Stimulated activated naive CD8-positive, alpha-beta T cell treated with anti-CD3 and anti-CD28 coated beads, Interleukin-15, amount 100 ng/mL, for 72 hours (primary cell): ENCODE measurements around the gene NDRG2.

Experiments used
- ATAC-seq: fragments of 150-1000 bp; cut with Tn5 transposase; 2 replicates; pipeline ENCODE4 v1.10.0; 2021; ENCODE audit warnings: mild to moderate bottlenecking, moderate library complexity
- DNase-seq, 2 donors: peaks; one replicate each; pipeline ENCODE4 v3.0.0; 2021 to 2022
- H3K27ac Mint-ChIP-seq, 2 donors: one replicate each; pipeline ENCODE4 v1.8.0; 2022; ENCODE audit warnings: mild to moderate bottlenecking in 2 of 2, mixed read lengths in 2 of 2, moderate library complexity in 2 of 2
- H3K27me3 Mint-ChIP-seq: one replicate; pipeline ENCODE4 v1.8.0; 2022; ENCODE audit warnings: mixed read lengths
- H3K4me1 Mint-ChIP-seq: one replicate; pipeline ENCODE4 v1.8.0; 2022; ENCODE audit warnings: mild to moderate bottlenecking, mixed read lengths
- H3K4me3 Mint-ChIP-seq, 2 donors: one replicate each; pipeline ENCODE4 v1.8.0; 2022; ENCODE audit warnings: mild to moderate bottlenecking in 2 of 2, mixed read lengths in 2 of 2, moderate library complexity in 1 of 2
- H3K9me3 Mint-ChIP-seq, 2 donors: one replicate each; pipeline ENCODE4 v1.8.0; 2022; ENCODE audit warnings: mixed read lengths in 2 of 2

The NDRG2 gene

GRCh38 chr14:20982646-20983369 lies 42.1 kb downstream of the NDRG2 start:
- Mint-ChIP-seq H3K27ac (peak overlapping the region in 1 of 2 donors; percentile 21), H3K4me1 (peaks cover 8% of the 10 kb centered on the region), H3K4me3 (no peak overlapping the region), H3K27me3 (peaks cover 9% of the 10 kb centered on the region), H3K9me3 (no peaks in the 10 kb centered on the region)
- ATAC-seq (no peak), DNase-seq (no peak)

- ATAC-seq (no peak), DNase-seq (no peak)
- peaks cover 9% of the 10 kb centered on the region for H3K27me3 Mint-ChIP-seq
- H3K9me3 Mint-ChIP-seq = no peaks in the 10 kb centered on the region
- no peak overlapping the region for H3K4me3 Mint-ChIP-seq
- H3K27ac Mint-ChIP-seq = no peak overlapping the region
- no peaks in the 10 kb centered on the region for H3K4me1 Mint-ChIP-seq
Measured at GRCh38 chr14:20980906-20981305, 44.0 kb downstream of the NDRG2 start.

GRCh38 chr14:20978687-20979086 lies 46.2 kb downstream of the NDRG2 start:
- Mint-ChIP-seq H3K4me3 (no peak overlapping the region), H3K27me3 (peaks cover 9% of the 10 kb centered on the region), H3K27ac (no peak overlapping the region), H3K9me3 (no peaks in the 10 kb centered on the region), H3K4me1 (no peaks in the 10 kb centered on the region)
- DNase-seq (no peak), ATAC-seq (no peak)

- ATAC-seq (no peak), DNase-seq (no peak)
- H3K27me3 Mint-ChIP-seq = peaks cover 26% of the 10 kb centered on the region
- no peaks in the 10 kb centered on the region for H3K9me3 Mint-ChIP-seq
- H3K27ac Mint-ChIP-seq = no peak overlapping the region
- no peak overlapping the region for H3K4me3 Mint-ChIP-seq
- H3K4me1 Mint-ChIP-seq = peaks cover 7% of the 10 kb centered on the region
Measured at GRCh38 chr14:20976291-20976690, 48.6 kb downstream of the NDRG2 start.

GRCh38 chr14:20973501-20973900 lies 51.4 kb downstream of the NDRG2 start:
- no peaks in the 10 kb centered on the region for H3K9me3 Mint-ChIP-seq
- H3K4me1 Mint-ChIP-seq = peaks cover 15% of the 10 kb centered on the region
- no peak overlapping the region for H3K4me3 Mint-ChIP-seq
- H3K27me3 Mint-ChIP-seq = peaks cover 20% of the 10 kb centered on the region
- no peak overlapping the region for H3K27ac Mint-ChIP-seq
- no peak for ATAC-seq
- DNase-seq = no peak

GRCh38 chr14:20971705-20972021 lies 53.2 kb downstream of the NDRG2 start:
- DNase-seq = no peak
- H3K27me3 Mint-ChIP-seq = peaks cover 29% of the 10 kb centered on the region
- H3K4me3 Mint-ChIP-seq = peak overlapping the region; percentile 88 to 92
- no peaks in the 10 kb centered on the region for H3K9me3 Mint-ChIP-seq
- H3K27ac Mint-ChIP-seq = no peak overlapping the region
- peaks cover 15% of the 10 kb centered on the region for H3K4me1 Mint-ChIP-seq
- peak; percentile 58 for ATAC-seq

- Mint-ChIP-seq H3K27ac (peak overlapping the region; percentile 51 to 83), H3K4me3 (peak overlapping the region; percentile 88 to 92), H3K4me1 (peaks cover 15% of the 10 kb centered on the region), H3K27me3 (peaks cover 29% of the 10 kb centered on the region), H3K9me3 (no peaks in the 10 kb centered on the region)
- DNase-seq (peak; percentile 83 to 85), ATAC-seq (peak; percentile 92)
Measured at GRCh38 chr14:20970983-20971704, 53.7 kb downstream of the NDRG2 start.

- Mint-ChIP-seq H3K4me1 (peaks cover 15% of the 10 kb centered on the region), H3K4me3 (peak overlapping the region; percentile 88 to 92), H3K27me3 (peaks cover 29% of the 10 kb centered on the region), H3K27ac (peak overlapping the region in 1 of 2 donors; percentile 83), H3K9me3 (no peaks in the 10 kb centered on the region)
- ATAC-seq = peak; percentile 21
- no peak for DNase-seq
Measured at GRCh38 chr14:20970647-20970982, 54.2 kb downstream of the NDRG2 start.

GRCh38 chr14:20969336-20969735 lies 55.5 kb downstream of the NDRG2 start:
- Mint-ChIP-seq H3K4me3 (no peak overlapping the region), H3K27ac (no peak overlapping the region), H3K9me3 (no peaks in the 10 kb centered on the region), H3K4me1 (peaks cover 15% of the 10 kb centered on the region), H3K27me3 (peaks cover 29% of the 10 kb centered on the region)
- ATAC-seq = no peak
- no peak for DNase-seq
